ENCODE measurements around the gene UNC119. TPM values are rescaled to one million over a fixed set of nuclear protein-coding genes. Genes with fewer than 3 reads are reported as not detected.

The UNC119 gene
- total and polyA plus RNA-seq, 7 donors: 1.9 to 7.8 (median 2.6) TPM

DNA sequence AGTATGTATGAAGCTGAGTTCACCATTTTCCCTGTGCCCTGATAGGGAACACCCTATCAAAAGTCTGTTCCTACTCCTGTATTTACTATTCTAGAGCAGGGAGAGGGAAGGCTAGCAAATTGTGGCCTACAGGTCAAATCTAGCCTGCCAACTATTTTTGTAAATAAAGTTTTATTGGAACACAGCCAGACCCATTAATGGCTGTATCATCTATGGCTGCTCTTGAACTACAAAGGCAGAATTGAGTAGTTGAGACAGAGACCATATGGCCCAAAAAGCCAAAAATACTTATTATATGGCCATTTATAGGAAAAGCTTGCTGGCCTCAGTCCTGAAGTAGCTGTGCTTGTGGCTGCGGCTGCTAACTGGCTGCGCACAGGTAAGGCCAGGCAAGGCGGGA, 28.5 kb upstream of the UNC119 start:
- intact Hi-C loops (cut with DNase I): no loop called here
- 99 to 100% (median 100%) methylated on average over 2 to 3 of the region's 3 CpGs for WGBS, 3 donors
- Histone ChIP-seq H3K9me3 (no peaks in the 10 kb centered on the region), H3K27me3 (ENCODE audit: insufficient read depth in 3 of 3, low read length in 2 of 3) (no peaks in the 10 kb centered on the region), H3K4me1 (no peaks in the 10 kb centered on the region), H3K4me3 (no peak overlapping the region), H3K27ac (no peak overlapping the region), H3K36me3 (ENCODE audit: insufficient read depth in 1 of 2, low read depth in 1 of 2) (peaks cover 0 to 3% of the 10 kb centered on the region in 2 donors)
- no peak for ATAC-seq
- DNase-seq: no peak
- TF ChIP-seq, protein P1, sequence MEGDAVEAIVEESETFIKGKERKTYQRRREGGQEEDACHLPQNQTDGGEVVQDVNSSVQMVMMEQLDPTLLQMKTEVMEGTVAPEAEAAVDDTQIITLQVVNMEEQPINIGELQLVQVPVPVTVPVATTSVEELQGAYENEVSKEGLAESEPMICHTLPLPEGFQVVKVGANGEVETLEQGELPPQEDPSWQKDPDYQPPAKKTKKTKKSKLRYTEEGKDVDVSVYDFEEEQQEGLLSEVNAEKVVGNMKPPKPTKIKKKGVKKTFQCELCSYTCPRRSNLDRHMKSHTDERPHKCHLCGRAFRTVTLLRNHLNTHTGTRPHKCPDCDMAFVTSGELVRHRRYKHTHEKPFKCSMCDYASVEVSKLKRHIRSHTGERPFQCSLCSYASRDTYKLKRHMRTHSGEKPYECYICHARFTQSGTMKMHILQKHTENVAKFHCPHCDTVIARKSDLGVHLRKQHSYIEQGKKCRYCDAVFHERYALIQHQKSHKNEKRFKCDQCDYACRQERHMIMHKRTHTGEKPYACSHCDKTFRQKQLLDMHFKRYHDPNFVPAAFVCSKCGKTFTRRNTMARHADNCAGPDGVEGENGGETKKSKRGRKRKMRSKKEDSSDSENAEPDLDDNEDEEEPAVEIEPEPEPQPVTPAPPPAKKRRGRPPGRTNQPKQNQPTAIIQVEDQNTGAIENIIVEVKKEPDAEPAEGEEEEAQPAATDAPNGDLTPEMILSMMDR (IDR thresholded peaks at IDR 0.05): no peak

DNA sequence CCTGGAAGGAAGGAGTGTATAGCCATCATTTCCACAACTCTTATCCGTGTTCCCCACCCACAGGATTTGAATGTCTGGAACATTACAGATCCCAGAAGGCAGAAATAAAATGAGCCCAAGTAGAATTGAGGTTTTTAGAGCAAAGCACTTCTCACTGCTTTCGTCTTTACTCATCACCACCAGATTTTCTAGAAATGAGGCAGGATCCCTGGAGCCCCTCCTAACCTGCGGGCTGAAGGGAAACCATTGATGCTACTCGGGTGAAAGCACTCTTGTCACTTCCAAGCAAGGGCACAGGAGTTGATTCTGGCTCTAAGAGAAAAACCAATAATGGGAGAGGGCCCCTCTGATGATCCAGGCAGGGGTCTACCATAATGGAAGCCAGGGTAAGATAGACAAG, 27.1 kb upstream of the UNC119 start:
- no peak for ATAC-seq
- TF ChIP-seq, protein P1 (IDR thresholded peaks at IDR 0.05): no peak
- DNase-seq: no peak
- Histone ChIP-seq H3K9me3 (no peaks in the 10 kb centered on the region), H3K4me1 (no peaks in the 10 kb centered on the region), H3K27ac (no peak overlapping the region), H3K27me3 (ENCODE audit: insufficient read depth in 3 of 3, low read length in 2 of 3) (no peaks in the 10 kb centered on the region), H3K36me3 (ENCODE audit: insufficient read depth in 1 of 2, low read depth in 1 of 2) (no peaks in the 10 kb centered on the region), H3K4me3 (no peak overlapping the region)
- WGBS, 3 donors: 85 to 95% (median 92%) methylated on average over 4 of the region's 4 CpGs
- intact Hi-C loops (cut with DNase I): no loop called here

DNA sequence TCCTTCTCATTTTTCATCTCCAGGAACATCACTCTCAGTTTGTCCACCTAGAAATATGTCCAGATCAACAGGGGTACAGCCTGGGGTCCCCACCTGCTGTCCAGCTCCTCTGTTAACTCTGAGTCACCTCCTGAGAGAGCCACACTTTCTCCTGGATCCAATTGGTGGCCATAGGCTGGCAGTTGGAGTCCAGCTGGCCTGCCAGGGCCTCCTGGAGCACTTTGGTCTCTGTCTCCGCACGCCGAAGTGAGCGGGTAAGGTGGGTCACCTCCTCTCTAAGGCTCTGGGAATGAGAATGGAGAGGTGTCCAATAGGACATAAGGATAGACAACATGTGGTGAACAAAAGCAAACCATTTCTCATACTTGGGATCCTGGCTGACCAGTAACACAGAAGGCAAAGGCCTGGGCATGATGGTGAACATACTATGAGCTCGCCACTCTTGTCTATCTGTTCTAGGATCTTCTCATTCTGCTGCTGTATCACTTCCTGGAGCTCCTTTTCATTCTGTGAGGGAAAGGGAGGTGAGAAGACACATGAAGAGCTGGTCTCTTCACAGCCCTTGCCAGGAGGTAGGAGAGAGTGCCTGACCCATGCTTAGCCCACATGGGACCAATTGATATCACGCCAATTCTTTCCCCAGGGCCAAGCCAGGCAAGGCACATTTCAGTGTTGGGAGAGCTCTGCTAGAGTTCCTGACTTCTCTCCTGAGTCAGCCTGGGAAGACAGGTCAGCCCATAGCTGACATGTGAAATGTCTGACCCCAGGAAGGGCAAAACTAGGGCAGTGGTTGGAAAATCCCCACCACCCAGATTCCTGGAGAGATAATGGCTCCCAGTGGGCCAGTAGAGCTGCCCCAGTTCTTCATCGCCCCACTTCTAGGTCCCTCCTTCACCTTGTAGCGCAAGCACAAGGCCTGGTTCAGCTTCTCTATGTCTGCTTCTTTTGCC, 26.1 kb upstream of the UNC119 start:
- Histone ChIP-seq H3K4me1 (no peaks in the 10 kb centered on the region), H3K9me3 (no peaks in the 10 kb centered on the region), H3K27me3 (ENCODE audit: insufficient read depth in 3 of 3, low read length in 2 of 3) (no peaks in the 10 kb centered on the region), H3K27ac (no peak overlapping the region), H3K36me3 (ENCODE audit: insufficient read depth in 1 of 2, low read depth in 1 of 2) (no peaks in the 10 kb centered on the region), H3K4me3 (no peak overlapping the region)
- 98 to 99% (median 99%) methylated on average over 8 of the region's 8 CpGs for WGBS, 3 donors
- intact Hi-C loops (cut with DNase I): no loop called here
- no peak for ATAC-seq
- TF ChIP-seq, protein P1 (IDR thresholded peaks at IDR 0.05): no peak
- no peak for DNase-seq

DNA sequence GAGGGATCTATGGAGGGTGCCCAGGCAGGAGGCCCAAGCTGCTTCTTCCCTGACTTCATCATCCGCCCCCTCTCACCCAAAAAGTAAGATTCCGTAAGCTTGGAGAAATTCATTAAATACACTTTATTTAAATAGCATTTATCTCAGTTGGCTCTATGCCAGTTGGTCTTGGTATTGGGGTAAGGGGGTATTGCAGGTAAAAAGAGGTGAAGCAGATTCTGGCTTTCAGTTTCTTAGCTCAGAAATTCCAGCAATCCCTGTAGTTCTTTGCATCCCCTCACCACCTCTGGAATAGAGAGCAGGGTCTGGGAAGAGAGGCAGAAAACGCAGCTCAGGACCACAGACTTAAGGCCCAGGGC, 25.0 kb upstream of the UNC119 start:
- Histone ChIP-seq H3K4me3 (no peak overlapping the region), H3K27me3 (ENCODE audit: insufficient read depth in 3 of 3, low read length in 2 of 3) (no peaks in the 10 kb centered on the region), H3K9me3 (no peaks in the 10 kb centered on the region), H3K4me1 (peaks cover under 1% of the 10 kb centered on the region), H3K36me3 (ENCODE audit: insufficient read depth in 1 of 2, low read depth in 1 of 2) (no peaks in the 10 kb centered on the region), H3K27ac (no peak overlapping the region)
- TF ChIP-seq, protein P1 (IDR thresholded peaks at IDR 0.05): no peak
- ATAC-seq (no peak), DNase-seq (no peak)
- intact Hi-C loops (cut with DNase I): no loop called here
- 98 to 100% (median 100%) methylated on average over 3 of the region's 3 CpGs for WGBS, 3 donors

All from psoas muscle (tissue), 8 donors.